WTC11 (cell line): ENCODE measurements around the gene SND1. TPM values are rescaled to one million over a fixed set of nuclear protein-coding genes. Genes with fewer than 3 reads are reported as not detected.
A peak's percentile ranks its signal among the peaks of the same experiment; 100 is the strongest.

Experiments
- ATAC-seq: fragments of 200-7000 bp; cut with Tn5 transposase; 2 replicates; pipeline ENCODE4 v1.10.0; 2021; ENCODE audit warnings: mild to moderate bottlenecking, moderate library complexity
- CTCF ChIA-PET: fragments of 300-600 bp; sonication (Branson Sonifier 250); formaldehyde crosslinking; loops from one replicate; lab custom pipeline; 2021; ENCODE audit warnings: antibody characterized with exemption; lab: Charles Lee
- POLR2A ChIA-PET: fragments of 350-600 bp; sonication (Branson Sonifier 250); formaldehyde crosslinking; loops from one replicate; lab custom pipeline; 2021; ENCODE audit warnings: antibody characterized with exemption; lab: Charles Lee
- DNase-seq: peaks from one replicate; pipeline ENCODE4 v3.0.0; 2021; ENCODE audit warnings: low spot score
- H3K27ac Mint-ChIP-seq: 2 replicates; pipeline ENCODE4 v1.8.0; 2021; ENCODE audit warnings: mixed read lengths
- H3K27me3 Mint-ChIP-seq: 2 replicates; pipeline ENCODE4 v1.8.0; 2021; ENCODE audit warnings: low read depth, mild to moderate bottlenecking, moderate library complexity, mixed read lengths
- H3K36me3 Mint-ChIP-seq: 2 replicates; pipeline ENCODE4 v1.8.0; 2021; ENCODE audit warnings: mixed read lengths
- H3K4me1 Mint-ChIP-seq: 2 replicates; pipeline ENCODE4 v1.8.0; 2022; ENCODE audit warnings: mixed read lengths
- H3K4me3 Mint-ChIP-seq: 2 replicates; pipeline ENCODE4 v1.8.0; 2021; ENCODE audit warnings: mild to moderate bottlenecking, moderate library complexity, mixed read lengths
- H3K9me3 Mint-ChIP-seq: 2 replicates; pipeline ENCODE4 v1.8.0; 2021; ENCODE audit warnings: mixed read lengths
- AFF4 ChIP-seq: sonication (generic); formaldehyde crosslinking; IDR thresholded peaks from 2 replicates; pipeline ENCODE4 v1.8.1; 2023; ENCODE audit warnings: mild to moderate bottlenecking, missing genetic modification reagents, borderline replicate concordance
- EMX1 ChIP-seq: fragments of 250-450 bp; sonication (Bioruptor Pico); IDR thresholded peaks from 2 replicates; pipeline ENCODE4 v1.8.0; 2021; ENCODE audit warnings: mild to moderate bottlenecking
- ETV6 ChIP-seq: sonication (generic); formaldehyde crosslinking; IDR thresholded peaks from 2 replicates; pipeline ENCODE4 v1.8.1; 2022; ENCODE audit warnings: mild to moderate bottlenecking, missing genetic modification reagents
- FOXK1 ChIP-seq: sonication (generic); formaldehyde crosslinking; IDR thresholded peaks from 2 replicates; pipeline ENCODE4 v1.8.0; 2022; ENCODE audit warnings: mild to moderate bottlenecking, moderate library complexity, missing genetic modification reagents
- KAT7 ChIP-seq: sonication (generic); formaldehyde crosslinking; IDR thresholded peaks from 2 replicates; pipeline ENCODE4 v1.8.1; 2023; ENCODE audit warnings: missing genetic modification reagents, mild to moderate bottlenecking, borderline replicate concordance
- MYBL2 ChIP-seq: sonication (generic); formaldehyde crosslinking; IDR thresholded peaks from 2 replicates; pipeline ENCODE4 v1.8.1; 2023; ENCODE audit warnings: mild to moderate bottlenecking, moderate library complexity, missing genetic modification reagents
- NFATC4 ChIP-seq: fragments of 250-450 bp; sonication (Bioruptor Pico); IDR thresholded peaks from 2 replicates; pipeline ENCODE4 v1.9.0; 2021; ENCODE audit warnings: mild to moderate bottlenecking
- NFYB ChIP-seq: sonication (generic); formaldehyde crosslinking; conservative IDR thresholded peaks from 2 replicates; pipeline ENCODE4 v1.8.0; 2022; ENCODE audit warnings: low read depth, missing genetic modification reagents
- OVOL2 ChIP-seq: fragments of 250-450 bp; sonication (Bioruptor Pico); IDR thresholded peaks from 2 replicates; pipeline ENCODE4 v1.9.0; 2021; ENCODE audit warnings: mild to moderate bottlenecking, borderline replicate concordance
- SMAD3 ChIP-seq: sonication (generic); formaldehyde crosslinking; IDR thresholded peaks from 2 replicates; pipeline ENCODE4 v1.8.0; 2022; ENCODE audit warnings: missing genetic modification reagents, mild to moderate bottlenecking, borderline replicate concordance
- TEAD4 ChIP-seq: sonication (generic); formaldehyde crosslinking; IDR thresholded peaks from 2 replicates; pipeline ENCODE4 v1.8.0; 2022; ENCODE audit warnings: mild to moderate bottlenecking, missing genetic modification reagents
- USF1 ChIP-seq: sonication (generic); formaldehyde crosslinking; IDR thresholded peaks from 2 replicates; pipeline ENCODE4 v1.8.0; 2022; ENCODE audit warnings: mild to moderate bottlenecking, missing genetic modification reagents
- ZBTB21 ChIP-seq: sonication (generic); formaldehyde crosslinking; IDR thresholded peaks from 2 replicates; pipeline ENCODE4 v1.8.1; 2023; ENCODE audit warnings: mild to moderate bottlenecking, missing genetic modification reagents, borderline replicate concordance
- ZNF121 ChIP-seq: sonication (generic); formaldehyde crosslinking; IDR thresholded peaks from 2 replicates; pipeline ENCODE4 v1.8.0; 2023; ENCODE audit warnings: missing genetic modification reagents
- ZNF317 ChIP-seq: sonication (generic); formaldehyde crosslinking; IDR thresholded peaks from 2 replicates; pipeline ENCODE4 v1.8.1; 2023; ENCODE audit warnings: low read depth, mild to moderate bottlenecking, moderate library complexity, missing genetic modification reagents, borderline replicate concordance
- total RNA-seq: library from RNA; stranded (reverse); gene quantifications from 3 replicates; pipeline ENCODE4 v1.2.3, GENCODE V29; 2021
- TF ChIP-seq, protein P1 (sequence below): sonication (generic); formaldehyde crosslinking; IDR thresholded peaks from 2 replicates; pipeline ENCODE4 v1.8.1; 2022; ENCODE audit warnings: low read depth, mild to moderate bottlenecking, moderate library complexity, missing genetic modification reagents, borderline replicate concordance
- TF ChIP-seq, protein P2 (sequence below): sonication (generic); formaldehyde crosslinking; IDR thresholded peaks from 2 replicates; pipeline ENCODE4 v1.8.1; 2023; ENCODE audit warnings: mild to moderate bottlenecking, missing genetic modification reagents
- TF ChIP-seq, protein P3 (sequence below): sonication (generic); formaldehyde crosslinking; IDR thresholded peaks from 2 replicates; pipeline ENCODE4 v1.8.0; 2023; ENCODE audit warnings: missing genetic modification reagents, mild to moderate bottlenecking, borderline replicate concordance
- TF ChIP-seq, protein P4 (sequence below): sonication (generic); formaldehyde crosslinking; IDR thresholded peaks from 2 replicates; pipeline ENCODE4 v1.8.0; 2022; ENCODE audit warnings: mild to moderate bottlenecking, missing genetic modification reagents

Gene SND1
- total RNA-seq, 1 experiment from 2014 or later = 261 TPM

DNA sequence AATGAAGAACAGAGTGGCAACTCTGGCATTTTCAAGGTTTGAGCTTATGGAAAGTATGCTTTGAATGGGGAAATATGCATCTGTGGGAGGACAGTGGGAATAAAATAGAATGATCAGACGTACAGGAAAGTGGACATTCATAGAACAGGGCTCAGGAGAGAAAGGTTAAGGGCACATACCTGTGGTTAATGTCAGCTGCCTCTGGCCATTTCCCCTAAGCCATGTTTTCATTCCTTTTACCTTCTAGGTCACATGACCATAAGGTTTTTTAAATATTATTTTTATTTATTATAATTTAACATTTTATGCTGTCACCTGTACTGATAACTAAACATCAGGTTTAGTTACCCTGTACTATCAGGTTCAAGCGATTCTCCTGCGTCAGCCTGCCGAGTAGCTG, 326.4 kb downstream of the SND1 start:
- ChIA-PET POLR2A (no interaction called here), CTCF (no interaction called here)
- no peaks in the 10 kb centered on the region for H3K27me3 Mint-ChIP-seq
- H3K4me3 Mint-ChIP-seq = no peak overlapping the region
- peaks cover 25% of the 10 kb centered on the region for H3K9me3 Mint-ChIP-seq
- DNase-seq (no peak), ATAC-seq (no peak)
- peaks cover 32% of the 10 kb centered on the region for H3K36me3 Mint-ChIP-seq
- no peak overlapping the region for H3K27ac Mint-ChIP-seq
- peaks cover 32% of the 10 kb centered on the region for H3K4me1 Mint-ChIP-seq
- no peak for TF ChIP-seq SMAD3 (CRISPR knock-in tag)
- TF ChIP-seq, protein P1, sequence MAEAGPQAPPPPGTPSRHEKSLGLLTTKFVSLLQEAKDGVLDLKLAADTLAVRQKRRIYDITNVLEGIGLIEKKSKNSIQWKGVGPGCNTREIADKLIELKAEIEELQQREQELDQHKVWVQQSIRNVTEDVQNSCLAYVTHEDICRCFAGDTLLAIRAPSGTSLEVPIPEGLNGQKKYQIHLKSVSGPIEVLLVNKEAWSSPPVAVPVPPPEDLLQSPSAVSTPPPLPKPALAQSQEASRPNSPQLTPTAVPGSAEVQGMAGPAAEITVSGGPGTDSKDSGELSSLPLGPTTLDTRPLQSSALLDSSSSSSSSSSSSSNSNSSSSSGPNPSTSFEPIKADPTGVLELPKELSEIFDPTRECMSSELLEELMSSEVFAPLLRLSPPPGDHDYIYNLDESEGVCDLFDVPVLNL = no peak

GRCh38 chr7:127979113-127979727, 327.2 kb downstream of the SND1 start:
- peak overlapping the region; percentile 15; the same call in 1 of the 2 replicates for H3K27ac Mint-ChIP-seq

GRCh38 chr7:127979728-127980126, 327.7 kb downstream of the SND1 start:
- peaks cover 32% of the 10 kb centered on the region for H3K36me3 Mint-ChIP-seq
- H3K4me1 Mint-ChIP-seq = peaks cover 33% of the 10 kb centered on the region
- no peak for ATAC-seq
- ChIA-PET POLR2A (interaction anchor here (0.7 kb wide), 1 partner anchor 269 kb away, joined by 9 read pairs; no protein-coding TSS in a partner anchor), CTCF (interaction anchor here (0.7 to 1.3 kb wide), 3 partner anchors 40 to 230 kb away, joined by 3 to 4 read pairs (median 3); no protein-coding TSS in a partner anchor)
- peaks cover 25% of the 10 kb centered on the region for H3K9me3 Mint-ChIP-seq
- no peak overlapping the region for H3K27ac Mint-ChIP-seq
- H3K4me3 Mint-ChIP-seq = no peak overlapping the region
- no peak for DNase-seq
- no peaks in the 10 kb centered on the region for H3K27me3 Mint-ChIP-seq
- TF ChIP-seq NFATC4 (CRISPR knock-in tag) (no peak), ETV6 (CRISPR knock-in tag) (no peak), USF1 (CRISPR knock-in tag) (no peak), AFF4 (no peak), MYBL2 (CRISPR knock-in tag) (no peak), ZNF317 (CRISPR knock-in tag) (no peak), KAT7 (CRISPR knock-in tag) (no peak), ZNF121 (no peak), NFYB (no peak)
- TF ChIP-seq, protein P2, sequence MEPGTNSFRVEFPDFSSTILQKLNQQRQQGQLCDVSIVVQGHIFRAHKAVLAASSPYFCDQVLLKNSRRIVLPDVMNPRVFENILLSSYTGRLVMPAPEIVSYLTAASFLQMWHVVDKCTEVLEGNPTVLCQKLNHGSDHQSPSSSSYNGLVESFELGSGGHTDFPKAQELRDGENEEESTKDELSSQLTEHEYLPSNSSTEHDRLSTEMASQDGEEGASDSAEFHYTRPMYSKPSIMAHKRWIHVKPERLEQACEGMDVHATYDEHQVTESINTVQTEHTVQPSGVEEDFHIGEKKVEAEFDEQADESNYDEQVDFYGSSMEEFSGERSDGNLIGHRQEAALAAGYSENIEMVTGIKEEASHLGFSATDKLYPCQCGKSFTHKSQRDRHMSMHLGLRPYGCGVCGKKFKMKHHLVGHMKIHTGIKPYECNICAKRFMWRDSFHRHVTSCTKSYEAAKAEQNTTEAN (CRISPR knock-in tag) = no peak
- TF ChIP-seq, protein P1 = no peak
- TF ChIP-seq, protein P3, sequence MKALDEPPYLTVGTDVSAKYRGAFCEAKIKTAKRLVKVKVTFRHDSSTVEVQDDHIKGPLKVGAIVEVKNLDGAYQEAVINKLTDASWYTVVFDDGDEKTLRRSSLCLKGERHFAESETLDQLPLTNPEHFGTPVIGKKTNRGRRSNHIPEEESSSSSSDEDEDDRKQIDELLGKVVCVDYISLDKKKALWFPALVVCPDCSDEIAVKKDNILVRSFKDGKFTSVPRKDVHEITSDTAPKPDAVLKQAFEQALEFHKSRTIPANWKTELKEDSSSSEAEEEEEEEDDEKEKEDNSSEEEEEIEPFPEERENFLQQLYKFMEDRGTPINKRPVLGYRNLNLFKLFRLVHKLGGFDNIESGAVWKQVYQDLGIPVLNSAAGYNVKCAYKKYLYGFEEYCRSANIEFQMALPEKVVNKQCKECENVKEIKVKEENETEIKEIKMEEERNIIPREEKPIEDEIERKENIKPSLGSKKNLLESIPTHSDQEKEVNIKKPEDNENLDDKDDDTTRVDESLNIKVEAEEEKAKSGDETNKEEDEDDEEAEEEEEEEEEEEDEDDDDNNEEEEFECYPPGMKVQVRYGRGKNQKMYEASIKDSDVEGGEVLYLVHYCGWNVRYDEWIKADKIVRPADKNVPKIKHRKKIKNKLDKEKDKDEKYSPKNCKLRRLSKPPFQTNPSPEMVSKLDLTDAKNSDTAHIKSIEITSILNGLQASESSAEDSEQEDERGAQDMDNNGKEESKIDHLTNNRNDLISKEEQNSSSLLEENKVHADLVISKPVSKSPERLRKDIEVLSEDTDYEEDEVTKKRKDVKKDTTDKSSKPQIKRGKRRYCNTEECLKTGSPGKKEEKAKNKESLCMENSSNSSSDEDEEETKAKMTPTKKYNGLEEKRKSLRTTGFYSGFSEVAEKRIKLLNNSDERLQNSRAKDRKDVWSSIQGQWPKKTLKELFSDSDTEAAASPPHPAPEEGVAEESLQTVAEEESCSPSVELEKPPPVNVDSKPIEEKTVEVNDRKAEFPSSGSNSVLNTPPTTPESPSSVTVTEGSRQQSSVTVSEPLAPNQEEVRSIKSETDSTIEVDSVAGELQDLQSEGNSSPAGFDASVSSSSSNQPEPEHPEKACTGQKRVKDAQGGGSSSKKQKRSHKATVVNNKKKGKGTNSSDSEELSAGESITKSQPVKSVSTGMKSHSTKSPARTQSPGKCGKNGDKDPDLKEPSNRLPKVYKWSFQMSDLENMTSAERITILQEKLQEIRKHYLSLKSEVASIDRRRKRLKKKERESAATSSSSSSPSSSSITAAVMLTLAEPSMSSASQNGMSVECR = no peak
- TF ChIP-seq, protein P4, sequence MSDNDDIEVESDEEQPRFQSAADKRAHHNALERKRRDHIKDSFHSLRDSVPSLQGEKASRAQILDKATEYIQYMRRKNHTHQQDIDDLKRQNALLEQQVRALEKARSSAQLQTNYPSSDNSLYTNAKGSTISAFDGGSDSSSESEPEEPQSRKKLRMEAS = no peak

More at GRCh38 chr7:127979113-127979727, 327.2 kb downstream of the SND1 start:
- peaks cover 32% of the 10 kb centered on the region for H3K36me3 Mint-ChIP-seq
- H3K27me3 Mint-ChIP-seq = no peaks in the 10 kb centered on the region
- no peak overlapping the region for H3K4me3 Mint-ChIP-seq
- peaks cover 31% of the 10 kb centered on the region for H3K4me1 Mint-ChIP-seq
- no peak for TF ChIP-seq OVOL2
- TF ChIP-seq, protein P4 = no peak
- no peak for TF ChIP-seq TEAD4 (CRISPR knock-in tag)
- no peak for TF ChIP-seq FOXK1 (CRISPR knock-in tag)
- no peak for TF ChIP-seq NFYB
- TF ChIP-seq EMX1 = no peak
- no peak for TF ChIP-seq ZBTB21 (CRISPR knock-in tag)
- ChIA-PET CTCF (no interaction called here), POLR2A (no interaction called here)
- DNase-seq (no peak), ATAC-seq (peak; percentile 36; the same call in 1 of the 2 replicates)
- H3K9me3 Mint-ChIP-seq = peaks cover 25% of the 10 kb centered on the region
